ENCODE measurements around the gene SORCS2.

SORCS2 gene

DNA sequence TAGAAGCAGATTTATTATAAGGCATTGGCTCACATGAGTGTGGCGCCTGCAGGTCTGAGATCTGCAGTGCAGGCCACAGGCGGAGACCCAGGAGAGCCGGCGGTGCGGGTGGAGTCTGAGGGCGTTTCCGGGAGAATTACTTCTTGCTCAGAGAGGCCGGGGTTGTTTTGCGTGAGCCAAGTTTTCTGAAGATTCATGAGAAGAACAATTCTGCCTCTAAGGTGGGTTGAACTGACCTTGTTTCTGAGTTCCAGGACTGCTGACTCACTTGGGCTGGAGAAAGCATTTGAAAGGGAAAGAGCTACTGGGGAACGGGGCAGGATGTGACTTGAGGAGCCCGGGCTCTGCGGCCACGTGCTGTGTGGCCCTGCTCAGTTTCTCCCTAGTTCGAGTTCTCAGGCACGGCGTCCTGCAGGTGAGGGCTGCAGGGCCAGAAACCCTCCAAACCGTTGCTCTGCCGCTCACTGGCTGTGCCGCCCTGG, 36.7 kb upstream of the SORCS2 start:
- TF ChIP-seq, protein P1, sequence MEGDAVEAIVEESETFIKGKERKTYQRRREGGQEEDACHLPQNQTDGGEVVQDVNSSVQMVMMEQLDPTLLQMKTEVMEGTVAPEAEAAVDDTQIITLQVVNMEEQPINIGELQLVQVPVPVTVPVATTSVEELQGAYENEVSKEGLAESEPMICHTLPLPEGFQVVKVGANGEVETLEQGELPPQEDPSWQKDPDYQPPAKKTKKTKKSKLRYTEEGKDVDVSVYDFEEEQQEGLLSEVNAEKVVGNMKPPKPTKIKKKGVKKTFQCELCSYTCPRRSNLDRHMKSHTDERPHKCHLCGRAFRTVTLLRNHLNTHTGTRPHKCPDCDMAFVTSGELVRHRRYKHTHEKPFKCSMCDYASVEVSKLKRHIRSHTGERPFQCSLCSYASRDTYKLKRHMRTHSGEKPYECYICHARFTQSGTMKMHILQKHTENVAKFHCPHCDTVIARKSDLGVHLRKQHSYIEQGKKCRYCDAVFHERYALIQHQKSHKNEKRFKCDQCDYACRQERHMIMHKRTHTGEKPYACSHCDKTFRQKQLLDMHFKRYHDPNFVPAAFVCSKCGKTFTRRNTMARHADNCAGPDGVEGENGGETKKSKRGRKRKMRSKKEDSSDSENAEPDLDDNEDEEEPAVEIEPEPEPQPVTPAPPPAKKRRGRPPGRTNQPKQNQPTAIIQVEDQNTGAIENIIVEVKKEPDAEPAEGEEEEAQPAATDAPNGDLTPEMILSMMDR (IDR thresholded peaks at IDR 0.05; ENCODE audit: extremely low read depth, insufficient read depth, missing control alignments) = no peak
- no peak for DNase-seq (ENCODE audit: low spot score)
- in situ Hi-C loops (cut with MboI; ENCODE audit: low pct_unique_long_range_greater_than_20kb, low sequenced_read_pairs, unreplicated experiment) = no loop called here

DNA sequence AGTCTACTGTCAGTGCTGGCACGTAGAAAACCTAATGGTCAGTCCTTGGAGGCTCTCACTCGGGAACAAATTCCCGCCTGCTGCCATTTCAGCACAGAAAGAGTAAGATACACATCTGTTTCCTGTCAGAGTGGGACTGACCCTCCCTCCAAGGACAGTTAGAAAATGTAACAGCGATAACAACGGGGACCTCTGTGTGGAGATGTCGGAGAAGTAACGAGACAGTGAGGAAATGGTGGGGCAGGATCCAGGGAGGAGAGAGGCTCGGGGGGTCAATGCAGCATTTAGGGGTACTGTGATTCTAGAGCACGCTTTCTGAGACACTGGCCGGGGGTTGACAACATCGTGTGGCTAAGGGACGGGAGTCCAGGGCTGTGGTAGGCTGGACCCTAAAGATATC, 36.0 kb upstream of the SORCS2 start:
- in situ Hi-C loops (cut with MboI; ENCODE audit: low pct_unique_long_range_greater_than_20kb, low sequenced_read_pairs, unreplicated experiment) = no loop called here

DNA sequence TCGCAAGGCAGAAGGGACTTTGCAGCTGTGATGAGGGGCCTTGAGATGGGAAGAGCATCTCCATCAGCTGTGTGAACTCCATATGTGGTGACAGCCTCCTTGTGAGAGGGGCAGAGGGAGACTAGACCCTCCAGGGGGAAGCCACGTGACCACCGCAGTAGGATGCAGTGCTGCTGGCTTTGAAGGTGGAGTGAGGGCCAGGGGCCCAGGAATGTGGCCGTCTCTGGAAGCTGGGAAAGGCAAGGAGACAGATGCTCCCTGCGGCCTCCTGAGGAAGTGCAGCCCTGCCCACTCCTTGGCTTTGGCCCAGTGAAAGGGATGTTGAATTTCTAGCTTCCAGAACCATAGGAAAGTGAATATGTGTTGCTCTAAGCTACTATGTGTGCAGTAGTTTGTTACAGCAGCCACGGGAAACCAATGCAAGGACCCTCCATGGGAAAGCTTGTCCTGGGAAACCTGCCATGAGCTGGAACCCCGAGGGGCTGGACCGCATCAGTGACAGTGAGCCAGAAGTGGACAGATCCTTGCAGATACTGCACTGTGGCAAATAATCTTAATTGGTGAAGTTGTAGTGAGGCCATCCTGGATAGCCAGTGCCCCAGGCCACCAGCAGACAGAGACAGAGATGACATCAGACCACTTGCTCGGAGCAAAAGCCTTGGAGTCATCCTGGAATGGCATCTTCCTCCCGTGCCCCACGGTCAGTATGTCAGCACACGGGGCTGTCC, 35.4 kb upstream of the SORCS2 start:
- DNase-seq (ENCODE audit: low spot score) = no peak
- in situ Hi-C loops (cut with MboI; ENCODE audit: low pct_unique_long_range_greater_than_20kb, low sequenced_read_pairs, unreplicated experiment) = no loop called here

More for the DNA sequence above, 36.0 kb upstream of the SORCS2 start:
- DNase-seq (ENCODE audit: low spot score) = no peak
- TF ChIP-seq, protein P1 (IDR thresholded peaks at IDR 0.05; ENCODE audit: extremely low read depth, insufficient read depth, missing control alignments) = no peak

DNA sequence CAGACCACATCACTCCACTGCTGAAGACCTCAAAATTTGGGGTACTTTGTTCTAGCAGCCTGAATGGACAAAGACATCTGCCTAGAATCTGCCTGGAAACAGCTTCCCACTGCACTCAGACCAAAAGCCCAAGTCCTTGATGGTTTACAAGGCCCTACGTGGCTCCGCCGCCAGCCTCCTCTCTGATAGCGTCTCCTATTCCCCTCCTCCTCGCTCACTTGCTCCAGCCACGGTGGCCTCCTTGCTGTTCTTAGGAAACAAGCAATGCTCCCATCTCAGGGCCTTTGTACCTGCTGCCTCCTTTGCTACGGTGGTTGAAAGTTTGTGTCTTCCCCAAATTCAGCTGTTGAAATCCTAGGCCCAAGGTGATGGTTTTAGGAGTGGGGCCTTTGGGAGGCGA, 34.7 kb upstream of the SORCS2 start:
- TF ChIP-seq, protein P1 (IDR thresholded peaks at IDR 0.05; ENCODE audit: extremely low read depth, insufficient read depth, missing control alignments) = no peak
- in situ Hi-C loops (cut with MboI; ENCODE audit: low pct_unique_long_range_greater_than_20kb, low sequenced_read_pairs, unreplicated experiment) = no loop called here
- DNase-seq (ENCODE audit: low spot score) = no peak

More for the DNA sequence above, 35.4 kb upstream of the SORCS2 start:
- TF ChIP-seq, protein P1 (IDR thresholded peaks at IDR 0.05; ENCODE audit: extremely low read depth, insufficient read depth, missing control alignments) = peak; percentile 12

DNA sequence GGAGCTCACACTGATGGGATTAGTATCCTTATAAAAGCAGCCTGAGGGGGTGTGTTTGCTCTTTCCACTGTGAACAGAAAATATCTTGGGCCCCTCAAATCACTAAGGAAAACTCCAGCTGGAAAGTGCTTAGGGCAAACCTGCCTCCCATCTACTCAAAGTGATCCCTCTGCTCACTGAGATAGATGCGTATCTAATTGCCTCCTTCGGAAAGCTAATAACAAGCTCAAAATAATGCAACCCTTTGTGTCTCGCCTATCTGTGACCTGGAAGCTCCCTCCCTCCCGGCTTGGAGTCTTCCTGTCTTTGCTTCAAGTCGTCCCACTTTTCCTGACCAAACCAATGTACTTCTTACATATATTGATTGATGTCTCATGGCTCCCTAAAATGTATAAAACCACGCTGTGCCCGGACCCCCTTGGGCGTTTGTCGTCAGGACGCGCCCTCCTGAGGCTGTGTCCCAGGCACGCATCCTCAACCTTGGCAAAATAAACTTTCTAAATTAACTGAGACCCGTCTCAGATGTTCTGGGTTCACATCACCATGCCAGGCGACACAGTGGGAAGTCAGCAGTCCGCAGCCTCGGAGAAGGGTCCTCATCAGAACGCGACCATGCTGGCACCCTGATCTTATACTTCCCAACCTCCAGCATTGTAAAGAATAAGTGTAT, 34.1 kb upstream of the SORCS2 start:
- no peak for DNase-seq (ENCODE audit: low spot score)
- in situ Hi-C loops (cut with MboI; ENCODE audit: low pct_unique_long_range_greater_than_20kb, low sequenced_read_pairs, unreplicated experiment) = no loop called here
- TF ChIP-seq, protein P1 (IDR thresholded peaks at IDR 0.05; ENCODE audit: extremely low read depth, insufficient read depth, missing control alignments) = no peak

DNA sequence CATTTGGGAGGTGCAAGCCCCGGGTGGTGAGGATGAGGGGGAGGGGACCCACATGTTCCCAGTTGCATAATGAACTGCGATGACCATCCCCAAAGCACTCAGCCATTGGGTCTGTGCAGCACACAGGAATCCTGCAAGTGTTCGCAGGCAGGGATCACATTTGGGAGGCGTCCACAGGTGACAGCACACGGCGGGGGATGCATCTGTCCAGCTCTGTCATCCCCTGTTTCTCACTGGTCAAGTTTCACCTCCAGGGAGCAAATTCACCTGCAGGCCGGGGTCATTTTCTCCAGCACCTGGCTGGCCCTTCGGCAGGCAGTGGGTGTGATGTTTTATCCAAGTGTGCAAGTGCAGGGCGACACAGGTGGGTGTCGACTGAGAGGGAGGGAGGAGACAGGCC, 33.3 kb upstream of the SORCS2 start:
- no peak for DNase-seq (ENCODE audit: low spot score)
- TF ChIP-seq, protein P1 (IDR thresholded peaks at IDR 0.05; ENCODE audit: extremely low read depth, insufficient read depth, missing control alignments) = no peak
- in situ Hi-C loops (cut with MboI; ENCODE audit: low pct_unique_long_range_greater_than_20kb, low sequenced_read_pairs, unreplicated experiment) = no loop called here
